GM18517 (cell line): ENCODE data around the gene CISD3.

Experiments
- ATAC-seq: cut with Tn5 transposase; IDR thresholded peaks from one replicate; pipeline ENCODE4 v1.9.1; 2021; ENCODE audit warnings: mild to moderate bottlenecking, moderate library complexity; ENCODE audit not compliant: unreplicated experiment

The CISD3 gene

GRCh38 chr17:38729886-38730525 lies at the start of gene CISD3:
Gene CISD3 (plus strand): TSS chr17:38730341. CDS start chr17:38730359, 18 bp downstream.
- ATAC-seq, result peak; percentile 41

GRCh38 chr17:38681096-38681495 lies 49.0 kb upstream of the CISD3 start:
- no peak for ATAC-seq

GRCh38 chr17:38685491-38685890 lies 44.6 kb upstream of the CISD3 start:
- no peak for ATAC-seq

- no peak for ATAC-seq
Observed at GRCh38 chr17:38687286-38687685, 42.9 kb upstream of the CISD3 start.

GRCh38 chr17:38690386-38690785 lies 39.8 kb upstream of the CISD3 start:
- no peak for ATAC-seq

- no peak for ATAC-seq
Observed at GRCh38 chr17:38691154-38691553, 39.0 kb upstream of the CISD3 start.

- no peak for ATAC-seq
Observed at GRCh38 chr17:38693700-38694329, 36.3 kb upstream of the CISD3 start.

GRCh38 chr17:38697061-38697820 lies 32.9 kb upstream of the CISD3 start:
- no peak for ATAC-seq

- ATAC-seq, result no peak
Observed at GRCh38 chr17:38698760-38699159, 31.4 kb upstream of the CISD3 start.

GRCh38 chr17:38701504-38702165 lies 28.5 kb upstream of the CISD3 start:
- peak; percentile 36 for ATAC-seq

GRCh38 chr17:38702166-38702915 lies 27.8 kb upstream of the CISD3 start:
- peak; percentile 17 for ATAC-seq

- ATAC-seq, result no peak
Observed at GRCh38 chr17:38702916-38703741, 27.0 kb upstream of the CISD3 start.

- no peak for ATAC-seq
Observed at GRCh38 chr17:38703742-38704605, 26.2 kb upstream of the CISD3 start.

- no peak for ATAC-seq
Observed at GRCh38 chr17:38704606-38705522, 25.3 kb upstream of the CISD3 start, which contains the start of gene MLLT6. Gene MLLT6 (plus strand): TSS chr17:38705273. CDS start chr17:38705633, 360 bp downstream.

GRCh38 chr17:38705523-38705802 lies 24.7 kb upstream of the CISD3 start:
- ATAC-seq, result no peak

- ATAC-seq, result no peak
Observed at GRCh38 chr17:38705803-38706504, 24.2 kb upstream of the CISD3 start.

- ATAC-seq, result no peak
Observed at GRCh38 chr17:38706505-38707216, 23.5 kb upstream of the CISD3 start.
